Skeletal muscle tissue (tissue), 4 donors: ENCODE results near the gene ITGA3. TPM values are rescaled to one million over a fixed set of nuclear protein-coding genes. Genes with fewer than 3 reads are reported as not detected.

ENCODE experiments used
- H3K27ac ChIP-seq: one replicate; pipeline ENCODE4 v1.7.0; 2013; ENCODE audit warnings: mild to moderate bottlenecking, low read depth, low read length, inconsistent platforms
- H3K27me3 ChIP-seq, 3 donors: one replicate each; pipeline ENCODE4 v1.7.0; 2013; ENCODE audit warnings: low read length in 3 of 3; ENCODE audit not compliant: control insufficient read depth in 3 of 3, insufficient read depth in 3 of 3
- H3K36me3 ChIP-seq, 3 donors: one replicate each; pipeline ENCODE4 v1.7.0; 2013; ENCODE audit warnings: low read length in 3 of 3; ENCODE audit not compliant: control insufficient read depth in 3 of 3, insufficient read depth in 3 of 3
- H3K4me1 ChIP-seq, 3 donors: one replicate each; pipeline ENCODE4 v1.7.0; 2013; ENCODE audit warnings: low read length in 3 of 3, mild to moderate bottlenecking in 3 of 3; ENCODE audit not compliant: control insufficient read depth in 3 of 3, insufficient read depth in 3 of 3
- H3K4me3 ChIP-seq, 3 donors: one replicate each; pipeline ENCODE4 v1.7.0; 2013; ENCODE audit warnings: low read length in 3 of 3
- H3K9ac ChIP-seq, 3 donors: one replicate each; pipeline ENCODE4 v1.7.0; 2013; ENCODE audit warnings: low read length in 3 of 3, mild to moderate bottlenecking in 3 of 3, moderate library complexity in 2 of 3, low read depth in 1 of 3
- H3K9me3 ChIP-seq, 3 donors: one replicate each; pipeline ENCODE4 v1.7.0; 2013; ENCODE audit warnings: low read length in 3 of 3; ENCODE audit not compliant: control insufficient read depth in 3 of 3
- total RNA-seq: library from RNA; depleted of rRNA; stranded (reverse); fragments of >200 nt; gene quantifications from one replicate; pipeline ENCODE4 v1.2.3, GENCODE V29; 2014
- donor health status: Osteomylitis.

Gene ITGA3
- total RNA-seq, 1 donor from 2014 or later, result 27.7 TPM

DNA sequence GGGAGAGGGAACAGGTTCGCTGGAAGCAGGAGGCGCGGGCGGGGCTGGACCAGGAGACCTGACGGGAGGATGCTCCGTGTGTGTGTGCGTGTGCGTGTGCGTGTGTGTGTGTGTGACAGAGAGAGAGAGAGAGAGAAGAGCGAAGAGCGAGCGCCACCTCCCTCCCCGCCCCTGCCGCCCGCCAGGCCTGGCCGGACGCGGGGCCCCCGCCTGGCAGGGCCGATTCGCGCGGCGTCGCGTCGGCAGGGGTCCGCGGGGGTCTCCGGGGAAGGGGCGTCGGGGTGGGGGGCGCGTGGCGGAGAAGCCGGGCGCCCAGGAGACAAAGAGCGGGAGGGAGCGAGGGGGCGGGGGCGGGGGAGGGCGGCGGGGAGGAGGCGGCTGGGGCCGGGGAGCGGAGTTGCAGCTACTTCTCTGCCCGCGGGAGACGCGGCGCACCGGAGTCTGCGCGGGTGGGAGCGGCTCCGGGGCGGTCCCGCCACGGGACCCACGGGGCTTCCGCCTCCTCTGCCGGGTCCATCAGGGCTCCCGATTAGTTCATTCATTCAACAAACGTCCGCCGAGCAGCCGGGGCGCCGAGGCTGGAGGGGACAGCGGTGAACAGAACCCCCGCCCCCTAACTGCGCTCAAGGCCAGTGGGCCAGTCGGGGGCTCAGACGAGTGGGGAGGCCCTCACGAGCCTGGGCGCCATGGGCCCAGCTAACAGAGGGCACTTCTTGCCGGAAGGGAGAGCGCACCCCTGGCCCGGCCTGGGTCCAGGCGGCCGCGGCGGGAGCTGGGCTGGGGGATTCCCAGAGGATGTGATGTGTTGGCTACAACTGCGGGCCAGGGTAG, 74.0 kb downstream of the ITGA3 start, which contains the start of gene SAMD14:
Gene SAMD14 (minus strand): TSS at position 433 of the 831 bp plus-strand sequence. CDS start 5,201 bp downstream, outside the sequence.
- H3K9ac ChIP-seq, result peak within 1 kb of the TSS in 2 of 3 donors; percentile 32 to 82
- peak within 1 kb of the TSS; percentile 38 to 72 (median 66) for H3K4me3 ChIP-seq
- peaks cover 38 to 51% (median 51%) of the 10 kb centered on the region in 3 donors for H3K4me1 ChIP-seq
- H3K9me3 ChIP-seq, result no peaks in the 10 kb centered on the region
- H3K27ac ChIP-seq, result no peak within 1 kb of the TSS
- H3K36me3 ChIP-seq, result peaks cover 0 to 4% (median 0%) of the 10 kb centered on the region in 3 donors
- no peaks in the 10 kb centered on the region for H3K27me3 ChIP-seq

DNA sequence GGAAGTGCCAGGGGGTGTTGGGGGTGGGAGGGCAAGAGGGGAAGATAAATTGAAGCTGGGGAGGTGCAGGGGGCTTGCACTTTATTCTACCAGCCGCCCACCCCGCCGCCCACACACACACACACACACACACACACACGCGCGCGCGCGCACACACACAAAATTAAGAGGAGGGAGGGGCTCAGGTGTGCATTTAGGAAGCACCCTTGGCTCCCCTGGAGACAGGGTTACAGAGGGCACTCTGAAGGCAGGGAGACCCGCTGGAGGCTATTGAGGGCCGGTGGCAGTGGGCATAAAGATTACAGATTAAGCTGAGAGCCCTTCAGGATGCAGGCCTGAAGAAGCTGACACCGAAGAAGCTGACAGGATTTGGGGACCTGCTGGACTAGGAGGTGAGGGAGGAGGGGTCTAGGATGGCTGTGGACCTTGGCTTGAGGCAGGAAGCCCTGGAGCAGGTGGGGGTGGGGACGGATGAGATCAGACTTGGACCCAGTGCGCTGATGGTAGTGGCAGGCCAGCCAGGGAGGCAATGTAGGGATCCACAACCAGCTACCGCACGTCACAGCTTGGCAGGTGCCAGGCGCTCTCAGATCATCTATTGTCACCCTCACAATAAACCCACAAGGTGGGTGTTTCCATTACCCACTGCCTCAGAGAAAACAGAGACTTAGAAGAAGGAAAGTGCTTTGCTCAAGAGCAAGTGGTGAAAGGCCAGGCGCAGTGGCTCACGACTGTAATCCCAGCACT, 74.8 kb downstream of the ITGA3 start:
- Histone ChIP-seq H3K36me3 (peaks cover 3 to 8% (median 4%) of the 10 kb centered on the region in 3 donors), H3K4me1 (peaks cover 44 to 56% (median 53%) of the 10 kb centered on the region in 3 donors), H3K9ac (peak overlapping the region in 2 of 3 donors; percentile 32 to 66), H3K9me3 (no peaks in the 10 kb centered on the region), H3K27me3 (no peaks in the 10 kb centered on the region), H3K27ac (no peak overlapping the region), H3K4me3 (peak overlapping the region in 1 of 3 donors; percentile 41)

DNA sequence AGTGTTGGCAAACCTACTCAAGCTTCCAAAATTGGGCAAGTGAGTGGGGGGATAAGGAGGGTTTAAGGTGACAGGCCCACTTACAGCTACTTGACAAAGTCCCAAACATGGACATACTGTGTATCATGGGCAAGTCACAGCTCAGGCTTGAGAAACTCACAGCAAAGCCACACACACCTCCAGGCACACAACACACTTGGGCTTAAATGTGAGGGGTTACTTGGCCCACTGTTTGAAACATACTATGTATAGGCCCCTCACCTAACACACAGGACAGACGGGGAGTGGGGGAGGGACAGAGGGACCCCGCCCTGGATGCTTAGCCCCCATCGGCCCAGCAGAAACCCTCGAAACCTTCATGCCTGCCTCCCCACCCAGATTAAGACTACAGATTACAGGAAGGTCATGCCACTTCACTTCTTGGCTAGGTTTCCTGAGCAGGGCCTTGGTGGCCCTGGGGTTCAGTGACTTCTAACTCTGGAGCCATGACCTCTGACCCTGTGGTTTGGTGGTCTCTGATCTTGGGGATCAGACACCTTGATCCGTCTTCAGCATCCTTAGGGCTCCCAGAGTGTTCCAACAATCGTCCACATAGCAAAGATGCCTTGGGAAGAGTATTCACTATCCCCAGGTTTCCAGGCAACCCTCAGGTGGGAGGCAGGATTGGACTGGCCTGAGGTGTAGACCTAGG, 76.3 kb downstream of the ITGA3 start:
- Histone ChIP-seq H3K9ac (peak overlapping the region in 2 of 3 donors; percentile 45 to 81), H3K27ac (peak overlapping the region; percentile 86), H3K4me1 (peaks cover 44 to 56% (median 53%) of the 10 kb centered on the region in 3 donors)

DNA sequence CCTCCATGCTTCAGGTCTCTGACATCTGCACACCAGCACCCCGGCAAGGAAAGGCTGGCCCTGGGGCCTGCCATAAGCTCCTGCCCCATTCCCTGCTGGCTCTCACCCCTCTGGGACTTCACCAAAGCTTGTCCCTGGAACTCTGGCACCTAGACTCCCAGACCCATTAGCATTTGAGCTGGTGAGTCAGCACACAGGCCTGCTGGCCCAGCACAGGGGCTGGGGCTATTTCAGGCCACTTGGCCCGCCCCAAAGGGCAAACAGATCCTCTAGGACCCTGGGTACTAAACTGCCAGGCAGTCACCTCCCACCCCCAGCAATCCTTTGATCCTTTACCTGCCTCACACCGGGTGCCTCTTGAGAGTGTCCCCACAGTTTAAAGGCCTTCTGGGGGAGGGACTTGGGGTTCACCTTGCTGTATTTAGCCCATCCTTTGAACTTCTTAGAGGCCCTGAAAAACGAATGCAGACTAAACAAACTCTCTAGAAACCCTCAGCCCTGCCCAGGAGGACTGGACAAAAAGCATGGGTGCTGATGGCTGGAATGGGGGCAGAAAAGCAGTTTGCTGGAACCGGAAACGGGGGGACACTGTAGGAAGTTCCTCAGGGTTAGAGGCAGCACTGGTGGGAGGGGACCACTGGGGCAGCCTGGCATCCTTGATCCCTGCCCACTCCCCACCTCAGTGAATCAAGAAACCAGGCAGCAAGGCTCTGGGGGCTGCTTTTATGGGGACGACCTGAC, 77.3 kb downstream of the ITGA3 start:
- peak overlapping the region; percentile 86 for H3K27ac ChIP-seq
- H3K27me3 ChIP-seq, result no peaks in the 10 kb centered on the region
- H3K9me3 ChIP-seq, result no peaks in the 10 kb centered on the region
- peaks cover 44 to 56% (median 53%) of the 10 kb centered on the region in 3 donors for H3K4me1 ChIP-seq
- H3K36me3 ChIP-seq, result peaks cover 26 to 29% (median 26%) of the 10 kb centered on the region in 3 donors
- peak overlapping the region; percentile 45 to 81 (median 57) for H3K9ac ChIP-seq
- H3K4me3 ChIP-seq, result peak overlapping the region in 2 of 3 donors; percentile 35 to 48

More for the DNA sequence above, 76.3 kb downstream of the ITGA3 start:
- Histone ChIP-seq H3K9me3 (no peaks in the 10 kb centered on the region), H3K27me3 (no peaks in the 10 kb centered on the region), H3K4me3 (no peak overlapping the region), H3K36me3 (peaks cover 16 to 20% (median 18%) of the 10 kb centered on the region in 3 donors)

DNA sequence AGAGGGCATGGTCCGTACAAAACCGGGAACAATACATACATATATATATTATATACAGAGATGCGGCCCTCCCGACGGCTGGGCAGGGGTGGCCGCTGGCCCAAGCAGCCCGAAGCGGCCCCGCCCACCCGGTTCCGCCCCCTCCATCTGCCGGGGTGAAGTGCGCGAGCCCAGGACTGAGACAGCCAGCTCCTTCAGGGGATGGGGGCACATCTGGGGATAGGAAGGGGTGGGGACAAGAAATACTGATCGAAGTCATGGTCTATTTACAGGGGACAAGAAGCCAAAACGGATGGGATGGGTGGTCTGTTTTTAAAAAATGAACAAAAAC, 77.8 kb downstream of the ITGA3 start:
- Histone ChIP-seq H3K4me1 (peaks cover 40 to 53% (median 50%) of the 10 kb centered on the region in 3 donors), H3K36me3 (peaks cover 31 to 35% (median 32%) of the 10 kb centered on the region in 3 donors), H3K4me3 (no peak overlapping the region), H3K27ac (peak overlapping the region; percentile 86), H3K9ac (peak overlapping the region in 2 of 3 donors; percentile 57 to 81), H3K9me3 (no peaks in the 10 kb centered on the region), H3K27me3 (no peaks in the 10 kb centered on the region)

DNA sequence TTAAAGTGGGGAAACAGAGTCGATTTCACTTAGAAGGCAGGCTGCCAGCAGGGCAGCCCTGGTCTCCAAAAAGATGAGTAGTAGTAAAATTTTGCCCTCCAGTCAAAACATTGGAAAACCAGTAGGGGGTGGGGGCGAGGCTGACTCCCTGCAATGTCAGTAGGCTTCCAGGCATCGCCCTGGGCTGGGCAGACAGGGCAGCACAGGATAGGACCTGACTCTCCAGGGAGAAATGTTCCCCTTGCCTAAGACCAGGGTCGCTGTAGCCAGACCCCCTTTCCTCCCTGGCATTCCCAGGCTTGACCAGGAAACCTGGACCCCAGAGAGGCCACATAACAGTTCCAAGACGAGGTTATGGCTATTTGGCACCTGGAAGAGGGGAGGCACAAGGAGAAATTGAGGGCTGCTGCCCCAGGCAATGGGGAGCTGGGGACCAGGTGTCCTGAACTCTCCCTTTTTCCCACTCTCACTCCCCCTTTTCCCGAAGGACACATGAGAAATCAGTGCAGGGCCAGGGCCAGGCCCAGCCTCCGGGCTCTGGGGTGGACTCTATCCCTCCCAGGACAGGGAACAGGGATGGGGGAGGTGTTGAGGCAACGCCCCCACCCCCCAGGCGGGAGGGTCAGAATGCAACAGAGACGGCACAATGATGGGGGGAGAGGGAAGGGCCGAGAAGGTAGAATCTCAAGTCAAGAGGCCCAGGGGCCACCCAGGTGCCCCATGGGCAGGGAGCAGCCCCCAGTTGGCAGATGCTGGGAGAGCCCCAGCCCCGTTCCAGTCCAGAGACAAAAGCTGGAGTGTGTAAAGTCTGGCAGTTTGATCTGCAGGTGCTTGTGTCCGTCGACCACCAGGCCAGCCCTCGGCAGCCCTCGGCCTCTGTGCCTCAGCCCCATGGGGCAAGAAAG, 78.5 kb downstream of the ITGA3 start:
- Histone ChIP-seq H3K27ac (peak overlapping the region; percentile 86), H3K27me3 (no peaks in the 10 kb centered on the region), H3K4me3 (no peak overlapping the region), H3K36me3 (peaks cover 38 to 42% (median 39%) of the 10 kb centered on the region in 3 donors), H3K9ac (peak overlapping the region; percentile 33 to 73 (median 57)), H3K9me3 (no peaks in the 10 kb centered on the region), H3K4me1 (peaks cover 38 to 54% (median 50%) of the 10 kb centered on the region in 3 donors)

DNA sequence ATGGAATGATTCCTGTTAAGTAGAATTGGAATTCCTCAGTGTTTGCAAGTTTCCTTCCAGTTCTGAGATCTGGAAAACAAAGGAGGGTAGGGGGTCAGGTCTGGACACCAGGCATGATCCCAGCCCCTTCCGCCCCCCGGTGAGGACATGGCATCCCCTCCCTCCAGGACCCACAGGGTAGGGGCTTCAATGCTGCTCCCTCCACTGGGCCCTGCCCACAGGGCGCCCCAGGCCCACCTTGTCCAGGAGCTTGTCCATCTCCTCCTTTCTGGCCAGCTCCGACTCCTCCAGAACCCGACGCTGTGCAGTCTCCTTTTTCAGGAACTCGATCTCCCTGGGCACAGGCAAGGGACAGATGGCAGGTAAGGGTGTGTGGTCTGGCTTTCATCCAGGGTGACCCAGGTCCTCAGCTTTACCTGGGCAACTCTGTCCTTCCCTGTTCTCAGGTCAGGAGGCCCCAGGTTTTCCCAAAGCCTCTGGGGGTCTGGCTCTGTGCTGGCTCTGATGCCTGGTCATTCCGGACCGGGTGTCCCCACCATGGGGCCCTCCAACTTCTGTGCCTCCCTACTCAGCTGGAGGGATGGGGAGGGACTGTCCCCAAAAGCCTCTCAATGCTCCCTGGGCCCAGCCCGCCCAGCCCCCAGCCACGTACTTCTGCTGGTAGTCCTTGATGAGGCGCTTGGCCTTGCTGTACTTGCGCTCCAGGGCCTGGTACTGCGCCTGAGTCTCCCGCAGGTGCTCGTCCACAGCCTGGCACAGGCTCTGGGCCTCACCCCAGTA, 79.6 kb downstream of the ITGA3 start:
- peaks cover 45 to 49% (median 48%) of the 10 kb centered on the region in 3 donors for H3K36me3 ChIP-seq

DNA sequence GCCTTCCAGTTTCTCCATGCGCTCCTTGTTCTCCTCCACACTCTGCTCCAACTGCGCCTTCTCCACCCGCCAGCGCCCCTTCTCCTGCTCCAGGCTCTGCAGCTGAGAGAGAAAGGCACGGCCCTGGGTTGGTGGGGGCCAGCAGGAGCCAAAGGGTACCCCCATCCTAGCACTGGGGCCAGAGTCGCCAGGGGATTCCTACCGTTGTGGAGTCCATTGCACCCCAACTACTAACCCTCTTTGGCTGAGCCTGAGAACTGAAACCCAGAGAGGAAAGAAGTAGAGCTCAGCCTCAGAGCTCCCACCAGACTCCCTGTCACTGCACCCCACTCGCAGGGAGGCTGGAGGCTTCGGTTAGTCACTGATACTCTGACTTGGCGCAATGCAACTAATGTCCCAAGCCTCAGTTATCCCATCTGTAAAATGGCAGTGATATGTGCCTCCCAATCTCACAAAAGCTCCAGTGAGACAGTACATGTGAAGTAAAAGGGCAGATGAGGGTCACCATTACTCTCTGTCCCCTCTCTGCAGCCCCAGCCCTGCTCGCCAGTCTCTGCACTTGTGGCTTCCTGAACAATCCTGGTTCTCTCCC, 80.3 kb downstream of the ITGA3 start:
- Histone ChIP-seq H3K4me3 (no peak overlapping the region), H3K27me3 (no peaks in the 10 kb centered on the region), H3K9me3 (no peaks in the 10 kb centered on the region), H3K4me1 (peaks cover 43 to 61% (median 56%) of the 10 kb centered on the region in 3 donors), H3K9ac (no peak overlapping the region), H3K27ac (no peak overlapping the region), H3K36me3 (peaks cover 52 to 56% (median 52%) of the 10 kb centered on the region in 3 donors)

More for the DNA sequence above, 79.6 kb downstream of the ITGA3 start:
- Histone ChIP-seq H3K27me3 (no peaks in the 10 kb centered on the region), H3K9ac (peak overlapping the region in 1 of 3 donors; percentile 45), H3K9me3 (no peaks in the 10 kb centered on the region), H3K4me1 (peaks cover 44 to 61% (median 57%) of the 10 kb centered on the region in 3 donors), H3K4me3 (no peak overlapping the region), H3K27ac (no peak overlapping the region)
